ENCODE data around the gene PDIA5. TPM values are rescaled to one million over a fixed set of nuclear protein-coding genes. Genes with fewer than 3 reads are reported as not detected.

The PDIA5 gene
- total RNA-seq, 1 experiment from 2014 or later: 24.3 TPM

- no CpG with 5 or more reads among the region's 2 CpGs for WGBS (ENCODE audit: extremely low coverage, insufficient read length, low lambda C conversion rate)
Observed at GRCh38 chr3:123186695-123187094, 119.9 kb downstream of the PDIA5 start.

More at GRCh38 chr3:123186695-123187094, 119.9 kb downstream of the PDIA5 start:
- H3T11ph ChIP-seq (ENCODE audit: low read length): no peak overlapping the region
- H4K8ac ChIP-seq (replicated peaks; ENCODE audit: insufficient read length, low read depth, low read length): no peak overlapping the region
- no peak overlapping the region for H4K91ac ChIP-seq (ENCODE audit: insufficient read length, low read depth, low read length)
- H3K18ac ChIP-seq (ENCODE audit: insufficient read length, low read depth, low read length): no peak overlapping the region
- H3K4me1 Mint-ChIP-seq: no peaks in the 10 kb centered on the region
- no peak overlapping the region for H3K4ac ChIP-seq (ENCODE audit: low read depth, low read length)
- H4K5ac ChIP-seq (ENCODE audit: insufficient read length, low read depth, low read length): no peak overlapping the region
- H3K27ac ChIP-seq (ENCODE audit: insufficient read length, low read depth, low read length): no peak overlapping the region
- no peak overlapping the region for H3K27ac Mint-ChIP-seq
- H3K14ac ChIP-seq (ENCODE audit: insufficient read depth, low read length): no peak overlapping the region
- no peak overlapping the region for H2BK20ac ChIP-seq (ENCODE audit: low read depth, low read length, poor library complexity, severe bottlenecking)
- no peak overlapping the region for H2BK15ac ChIP-seq (ENCODE audit: low read depth, low read length)
- no peak overlapping the region for H2BK5ac ChIP-seq (ENCODE audit: insufficient read length, low read length)
- no peak overlapping the region for H3K4me3 Mint-ChIP-seq
- TF ChIP-seq CTCF (conservative IDR thresholded peaks at IDR 0.05): no peak
- H3K36me3 Mint-ChIP-seq (ENCODE audit: insufficient read depth in 1 of 3, low read depth in 3 of 3): no peaks in the 10 kb centered on the region
- H3K9ac ChIP-seq (ENCODE audit: extremely low read depth, insufficient read length, low read length): no peak overlapping the region
- H3K23me2 ChIP-seq (ENCODE audit: insufficient read length, low read depth, low read length, poor library complexity, severe bottlenecking): no peaks in the 10 kb centered on the region
- H4K20me1 ChIP-seq (ENCODE audit: control insufficient read depth, insufficient read depth, insufficient read length): no peaks in the 10 kb centered on the region
- H3K79me1 ChIP-seq (ENCODE audit: insufficient read depth, low read depth, low read length, poor library complexity, severe bottlenecking): no peaks in the 10 kb centered on the region
- DNase-seq: no peak
- no peak overlapping the region for H2AFZ ChIP-seq (ENCODE audit: low read length)
- H3K27me3 Mint-ChIP-seq (ENCODE audit: low read depth): no peaks in the 10 kb centered on the region
- H2BK120ac ChIP-seq (ENCODE audit: low read depth, low read length, poor library complexity, severe bottlenecking): no peak overlapping the region
- H3K56ac ChIP-seq (ENCODE audit: insufficient read length, low read depth, low read length): no peak overlapping the region
- H3K23ac ChIP-seq (ENCODE audit: insufficient read length, low read depth, low read length): no peak overlapping the region
- H3K4me2 ChIP-seq (ENCODE audit: insufficient read depth, insufficient read length, low read length): no peak overlapping the region
- no peaks in the 10 kb centered on the region for H3K9me3 Mint-ChIP-seq
- H2AK5ac ChIP-seq (ENCODE audit: insufficient read length, low read length): no peak overlapping the region
- H3K79me2 ChIP-seq (ENCODE audit: insufficient read depth, low read length): no peaks in the 10 kb centered on the region
- H3K9me3 ChIP-seq (ENCODE audit: control insufficient read depth, low read depth, low read length): no peaks in the 10 kb centered on the region
- H3K4me1 ChIP-seq (ENCODE audit: insufficient read depth, low read length): no peaks in the 10 kb centered on the region
- no peak overlapping the region for H2BK12ac ChIP-seq (ENCODE audit: insufficient read length, low read depth, low read length)
- no peaks in the 10 kb centered on the region for H3K27me3 ChIP-seq (ENCODE audit: insufficient read depth, low read length)

All from H9 (cell line).